DND-41 (cell line): ENCODE measurements around the gene PLA2G2F.

Experiments
- ATAC-seq: fragments of 200-7000 bp; cut with Tn5 transposase; 3 replicates; pipeline ENCODE4 v1.9.1; 2021; ENCODE audit warnings: low read depth; ENCODE audit not compliant: insufficient read depth
- DNase-seq: peaks from one replicate; pipeline ENCODE4 v3.0.0-alpha.2; 2020
- H2AFZ ChIP-seq: 2 replicates; pipeline ENCODE4 v1.6.0; 2012; ENCODE audit warnings: low read depth, low read length
- H3K27ac ChIP-seq: 2 replicates; pipeline ENCODE4 v1.5.1; 2012; ENCODE audit warnings: low read length, inconsistent platforms
- H3K27me3 ChIP-seq: fragments of 200-600 bp; sonication (generic); 2 replicates; pipeline ENCODE4 v1.6.0; 2012; ENCODE audit warnings: low read length, mild to moderate bottlenecking, inconsistent platforms; ENCODE audit not compliant: insufficient read depth, poor library complexity
- H3K36me3 ChIP-seq: 2 replicates; pipeline ENCODE4 v1.5.1; 2012; ENCODE audit warnings: low read length, inconsistent platforms; ENCODE audit not compliant: insufficient read depth
- H3K4me1 ChIP-seq: 2 replicates; pipeline ENCODE4 v1.5.1; 2012; ENCODE audit warnings: mild to moderate bottlenecking, low read length; ENCODE audit not compliant: insufficient read depth
- H3K4me2 ChIP-seq: 2 replicates; pipeline ENCODE4 v1.6.0; 2012; ENCODE audit warnings: mild to moderate bottlenecking, moderate library complexity, low read length, inconsistent platforms; ENCODE audit not compliant: insufficient read depth
- H3K4me3 ChIP-seq, 2 experiments: fragments of 200-600 bp in 1 of 2; shearing (Covaris generic) in 1 of 2; 2 replicates each; pipeline ENCODE4 v1.5.1; 2012 to 2016; ENCODE audit warnings: inconsistent platforms in 2 of 2, low read length in 2 of 2, mild to moderate bottlenecking in 2 of 2, low read depth in 1 of 2, moderate library complexity in 1 of 2
- H3K79me2 ChIP-seq: 2 replicates; pipeline ENCODE4 v1.6.0; 2012; ENCODE audit warnings: low read length, inconsistent platforms; ENCODE audit not compliant: insufficient read depth
- H3K9ac ChIP-seq: 2 replicates; pipeline ENCODE4 v1.6.0; 2012; ENCODE audit warnings: low read depth, mild to moderate bottlenecking, inconsistent platforms, low read length, moderate library complexity
- H3K9me3 ChIP-seq: 2 replicates; pipeline ENCODE4 v1.5.1; 2012; ENCODE audit warnings: low read length, moderate library complexity, mild to moderate bottlenecking, inconsistent platforms; ENCODE audit not compliant: insufficient read depth, severe bottlenecking
- H4K20me1 ChIP-seq: 2 replicates; pipeline ENCODE4 v1.6.0; 2012; ENCODE audit warnings: low read length; ENCODE audit not compliant: insufficient read depth
- CTCF ChIP-seq: IDR thresholded peaks from 2 replicates; pipeline ENCODE4 v1.5.1; 2012; ENCODE audit warnings: borderline replicate concordance, low read length, moderate library complexity, mild to moderate bottlenecking; ENCODE audit not compliant: poor library complexity, severe bottlenecking; ENCODE audit errors: extremely low read depth
- EZH2 ChIP-seq: IDR thresholded peaks from 3 replicates; pipeline ENCODE4 v1.6.1; 2012; ENCODE audit warnings: borderline replicate concordance, low read depth, mild to moderate bottlenecking, moderate library complexity, low read length, inconsistent platforms; ENCODE audit not compliant: severe bottlenecking

The PLA2G2F gene

GRCh38 chr1:20138961-20139550 is at the start of gene PLA2G2F:
PLA2G2F (plus strand) TSS chr1:20139323; CDS start chr1:20139428, 105 bp downstream.
- no peak within 1 kb of the TSS for H2AFZ ChIP-seq
- peaks cover 3% of the 10 kb centered on the region; the same call in 1 of the 2 replicates for H4K20me1 ChIP-seq
- TF ChIP-seq EZH2, result no peak
- TF ChIP-seq CTCF, result no peak
- no peaks in the 10 kb centered on the region for H3K79me2 ChIP-seq
- H3K36me3 ChIP-seq, result no peaks in the 10 kb centered on the region
- no peak within 1 kb of the TSS for H3K4me2 ChIP-seq
- no peak within 1 kb of the TSS for H3K9ac ChIP-seq
- no peaks in the 10 kb centered on the region for H3K4me1 ChIP-seq
- peaks cover 4% of the 10 kb centered on the region for H3K27me3 ChIP-seq
- ATAC-seq, result no peak
- no peak within 1 kb of the TSS for H3K4me3 ChIP-seq
- H3K9me3 ChIP-seq, result no peaks in the 10 kb centered on the region
- H3K27ac ChIP-seq, result no peak within 1 kb of the TSS
- DNase-seq, result no peak

- Histone ChIP-seq H2AFZ (no peak overlapping the region), H3K9ac (no peak overlapping the region), H3K4me3 (no peak overlapping the region), H3K4me2 (no peak overlapping the region), H3K4me1 (no peaks in the 10 kb centered on the region), H3K9me3 (no peaks in the 10 kb centered on the region), H4K20me1 (peaks cover 4% of the 10 kb centered on the region; the same call in 1 of the 2 replicates), H3K27ac (no peak overlapping the region), H3K27me3 (peaks cover 10% of the 10 kb centered on the region), H3K36me3 (no peaks in the 10 kb centered on the region), H3K79me2 (no peaks in the 10 kb centered on the region)
- ATAC-seq (no peak), DNase-seq (no peak)
- TF ChIP-seq EZH2, result no peak
- no peak for TF ChIP-seq CTCF
Measured at GRCh38 chr1:20089328-20090077, 49.6 kb upstream of the PLA2G2F start.

- H2AFZ ChIP-seq, result no peak overlapping the region
- DNase-seq, result no peak
- H3K36me3 ChIP-seq, result no peaks in the 10 kb centered on the region
- no peak overlapping the region for H3K4me2 ChIP-seq
- no peak for TF ChIP-seq CTCF
- no peak for TF ChIP-seq EZH2
- no peak overlapping the region for H3K9ac ChIP-seq
- H3K27ac ChIP-seq, result no peak overlapping the region
- H3K4me1 ChIP-seq, result no peaks in the 10 kb centered on the region
- H4K20me1 ChIP-seq, result 0 out of 2 replicates have a peak, but pooled peaks cover 4% of the 10 kb centered on the region
- no peak for ATAC-seq
- no peak overlapping the region for H3K4me3 ChIP-seq
- H3K9me3 ChIP-seq, result no peaks in the 10 kb centered on the region
- no peaks in the 10 kb centered on the region for H3K79me2 ChIP-seq
- peaks cover 10% of the 10 kb centered on the region for H3K27me3 ChIP-seq
Measured at GRCh38 chr1:20090119-20090518, 49.0 kb upstream of the PLA2G2F start.
